ENCODE results near the gene CST7. TPM values are rescaled to one million over a fixed set of nuclear protein-coding genes. Genes with fewer than 3 reads are reported as not detected.

Gene CST7
- total RNA-seq, 1 donor from 2014 or later, result 0.66 TPM

GRCh38 chr20:24936526-24937407, 12.3 kb upstream of the CST7 start:
- Histone ChIP-seq H3K36me3 (no peaks in the 10 kb centered on the region), H3K9me3 (replicated peaks) (peaks cover 18% of the 10 kb centered on the region), H3K27ac (replicated peaks) (no peak overlapping the region), H3K27me3 (ENCODE audit: low read depth) (no peaks in the 10 kb centered on the region), H3K4me3 (no peak overlapping the region), H3K4me1 (no peaks in the 10 kb centered on the region)
- intact Hi-C loops (cut with micrococcal nuclease), result no loop called here
- DNase-seq, result no peak
- no peak for TF ChIP-seq CTCF (IDR thresholded peaks at IDR 0.05; ENCODE audit: borderline replicate concordance)

GRCh38 chr20:24937579-24937978, 11.5 kb upstream of the CST7 start:
- intact Hi-C loops (cut with micrococcal nuclease), result no loop called here
- Histone ChIP-seq H3K36me3 (no peaks in the 10 kb centered on the region), H3K9me3 (replicated peaks) (peaks cover 24% of the 10 kb centered on the region), H3K4me3 (no peak overlapping the region), H3K27ac (replicated peaks) (no peak overlapping the region), H3K27me3 (ENCODE audit: low read depth) (no peaks in the 10 kb centered on the region), H3K4me1 (no peaks in the 10 kb centered on the region)
- no peak for TF ChIP-seq CTCF (IDR thresholded peaks at IDR 0.05; ENCODE audit: borderline replicate concordance)
- DNase-seq, result no peak

- Histone ChIP-seq H3K27ac (replicated peaks) (no peak overlapping the region), H3K36me3 (no peaks in the 10 kb centered on the region), H3K4me1 (no peaks in the 10 kb centered on the region), H3K4me3 (no peak overlapping the region), H3K9me3 (replicated peaks) (peaks cover 24% of the 10 kb centered on the region), H3K27me3 (ENCODE audit: low read depth) (no peaks in the 10 kb centered on the region)
- DNase-seq, result no peak
- TF ChIP-seq CTCF (IDR thresholded peaks at IDR 0.05; ENCODE audit: borderline replicate concordance), result no peak
- intact Hi-C loops (cut with micrococcal nuclease), result no loop called here
These were observed 10.6 kb upstream of the CST7 start for GRCh38 chr20:24938498-24938897.

DNA sequence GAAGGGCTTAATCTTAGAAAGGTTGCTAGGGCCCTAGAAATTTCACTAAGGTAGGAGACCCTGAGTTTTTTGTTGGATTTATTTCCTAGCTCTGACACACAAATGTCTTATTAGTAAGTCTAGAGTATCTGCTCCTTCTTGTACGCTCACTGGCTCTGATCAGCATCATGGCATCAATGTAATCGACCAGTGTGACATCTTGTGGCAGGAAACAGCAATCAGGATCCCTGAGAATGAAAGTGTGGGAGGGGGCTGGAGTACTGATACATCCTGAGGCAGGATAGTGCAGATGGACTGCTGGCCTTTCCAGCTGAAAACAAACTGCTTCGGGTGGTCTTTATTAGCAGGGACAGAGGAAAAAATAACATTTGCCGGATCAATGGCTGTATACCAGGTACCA, 10.0 kb upstream of the CST7 start:
- DNase-seq, result no peak
- Histone ChIP-seq H3K4me3 (no peak overlapping the region), H3K9me3 (replicated peaks) (peaks cover 24% of the 10 kb centered on the region), H3K27ac (replicated peaks) (no peak overlapping the region), H3K27me3 (ENCODE audit: low read depth) (no peaks in the 10 kb centered on the region), H3K4me1 (no peaks in the 10 kb centered on the region), H3K36me3 (no peaks in the 10 kb centered on the region)
- no peak for TF ChIP-seq CTCF (IDR thresholded peaks at IDR 0.05; ENCODE audit: borderline replicate concordance)
- intact Hi-C loops (cut with micrococcal nuclease), result no loop called here

DNA sequence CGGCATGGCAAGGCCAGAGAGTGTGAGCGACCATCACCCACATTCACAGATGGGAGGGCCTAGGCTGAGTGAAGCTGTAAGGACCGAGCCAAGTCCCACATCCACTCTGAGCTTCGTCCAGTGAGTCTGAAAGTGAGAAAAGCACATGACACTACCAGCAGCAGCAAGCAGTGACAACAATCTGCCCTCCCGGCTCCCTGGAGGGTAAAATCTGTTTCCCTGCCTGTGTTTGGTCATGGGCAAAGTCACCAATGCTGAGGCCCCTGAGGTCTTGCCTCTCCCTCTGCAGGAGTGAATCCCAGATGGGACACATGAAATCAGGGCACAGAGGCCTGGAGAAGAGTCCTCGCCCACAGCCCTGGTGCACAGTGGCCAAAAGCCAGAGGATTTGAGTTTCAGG, 6.4 kb upstream of the CST7 start:
- intact Hi-C loops (cut with micrococcal nuclease), result no loop called here
- H3K36me3 ChIP-seq, result no peaks in the 10 kb centered on the region
- DNase-seq, result no peak
- H3K4me3 ChIP-seq, result no peak overlapping the region
- TF ChIP-seq CTCF (IDR thresholded peaks at IDR 0.05; ENCODE audit: borderline replicate concordance), result no peak
- no peak overlapping the region for H3K27ac ChIP-seq (replicated peaks)
- H3K27me3 ChIP-seq (ENCODE audit: low read depth), result no peaks in the 10 kb centered on the region
- H3K4me1 ChIP-seq, result no peaks in the 10 kb centered on the region
- H3K9me3 ChIP-seq (replicated peaks), result peaks cover 34% of the 10 kb centered on the region

Measured in left ventricle myocardium inferior (tissue), 1 donor.